ENCODE data around the gene JADE2.
A peak's percentile ranks its signal among the peaks of the same experiment; 100 is the strongest.

The JADE2 gene

GRCh38 chr5:134608555-134608954, 83.1 kb downstream of the JADE2 start:
- FAIRE-seq (no peak), DNase-seq (ENCODE audit: insufficient read length) (no peak)
- TF ChIP-seq POLR2A (IDR thresholded peaks at IDR 0.05; ENCODE audit: low read depth, low read length), result no peak
- no peak for TF ChIP-seq TAF1 (IDR thresholded peaks at IDR 0.05; ENCODE audit: borderline replicate concordance, low read depth, low read length)
- no peak for TF ChIP-seq POLR2AphosphoS5 (IDR thresholded peaks at IDR 0.05; ENCODE audit: low read depth, low read length)

GRCh38 chr5:134609232-134609851, 83.9 kb downstream of the JADE2 start:
- FAIRE-seq, result peak; percentile 71
- DNase-seq (ENCODE audit: insufficient read length), result no peak

GRCh38 chr5:134610725-134611124, 85.3 kb downstream of the JADE2 start:
- TF ChIP-seq TAF1 (IDR thresholded peaks at IDR 0.05; ENCODE audit: borderline replicate concordance, low read depth, low read length) (no peak), POLR2AphosphoS5 (IDR thresholded peaks at IDR 0.05; ENCODE audit: low read depth, low read length) (no peak), POLR2A (IDR thresholded peaks at IDR 0.05; ENCODE audit: low read depth, low read length) (no peak)

More at GRCh38 chr5:134609232-134609851, 83.9 kb downstream of the JADE2 start:
- TF ChIP-seq POLR2A (IDR thresholded peaks at IDR 0.05; ENCODE audit: low read depth, low read length), result no peak
- no peak for TF ChIP-seq TAF1 (IDR thresholded peaks at IDR 0.05; ENCODE audit: borderline replicate concordance, low read depth, low read length)
- TF ChIP-seq POLR2AphosphoS5 (IDR thresholded peaks at IDR 0.05; ENCODE audit: low read depth, low read length), result no peak

GRCh38 chr5:134611515-134611914, 86.0 kb downstream of the JADE2 start:
- FAIRE-seq, result no peak
- TF ChIP-seq POLR2A (IDR thresholded peaks at IDR 0.05; ENCODE audit: low read depth, low read length), result no peak
- no peak for TF ChIP-seq POLR2AphosphoS5 (IDR thresholded peaks at IDR 0.05; ENCODE audit: low read depth, low read length)
- TF ChIP-seq TAF1 (IDR thresholded peaks at IDR 0.05; ENCODE audit: borderline replicate concordance, low read depth, low read length), result no peak
- no peak for DNase-seq (ENCODE audit: insufficient read length)

More at GRCh38 chr5:134610725-134611124, 85.3 kb downstream of the JADE2 start:
- DNase-seq (ENCODE audit: insufficient read length) (no peak), FAIRE-seq (no peak)

- DNase-seq (ENCODE audit: insufficient read length), result no peak
- no peak for FAIRE-seq
- TF ChIP-seq POLR2A (IDR thresholded peaks at IDR 0.05; ENCODE audit: low read depth, low read length) (no peak), POLR2AphosphoS5 (IDR thresholded peaks at IDR 0.05; ENCODE audit: low read depth, low read length) (no peak), TAF1 (IDR thresholded peaks at IDR 0.05; ENCODE audit: borderline replicate concordance, low read depth, low read length) (no peak)
These were observed 89.1 kb downstream of the JADE2 start for GRCh38 chr5:134614450-134615085.

GRCh38 chr5:134620634-134621033, 95.2 kb downstream of the JADE2 start:
- FAIRE-seq, result no peak

GRCh38 chr5:134625559-134625958, 100.1 kb downstream of the JADE2 start:
- DNase-seq (ENCODE audit: insufficient read length) (no peak), FAIRE-seq (no peak)
- TF ChIP-seq TAF1 (IDR thresholded peaks at IDR 0.05; ENCODE audit: borderline replicate concordance, low read depth, low read length), result no peak
- TF ChIP-seq POLR2AphosphoS5 (IDR thresholded peaks at IDR 0.05; ENCODE audit: low read depth, low read length), result no peak
- TF ChIP-seq POLR2A (IDR thresholded peaks at IDR 0.05; ENCODE audit: low read depth, low read length), result no peak

More at GRCh38 chr5:134620634-134621033, 95.2 kb downstream of the JADE2 start:
- TF ChIP-seq POLR2AphosphoS5 (IDR thresholded peaks at IDR 0.05; ENCODE audit: low read depth, low read length), result no peak
- no peak for TF ChIP-seq TAF1 (IDR thresholded peaks at IDR 0.05; ENCODE audit: borderline replicate concordance, low read depth, low read length)
- no peak for TF ChIP-seq POLR2A (IDR thresholded peaks at IDR 0.05; ENCODE audit: low read depth, low read length)
- no peak for DNase-seq (ENCODE audit: insufficient read length)

GRCh38 chr5:134626369-134627014, 101.0 kb downstream of the JADE2 start:
- no peak for FAIRE-seq
- TF ChIP-seq POLR2A (IDR thresholded peaks at IDR 0.05; ENCODE audit: low read depth, low read length) (no peak), TAF1 (IDR thresholded peaks at IDR 0.05; ENCODE audit: borderline replicate concordance, low read depth, low read length) (no peak), POLR2AphosphoS5 (IDR thresholded peaks at IDR 0.05; ENCODE audit: low read depth, low read length) (no peak)
- no peak for DNase-seq (ENCODE audit: insufficient read length)

Measured in GM12892 (cell line).